Measurements from ENCODE around the gene TMBIM1.

GRCh38 chr2:218329826-218330593 lies 37.7 kb upstream of the TMBIM1 start:
- TF ChIP-seq, protein P1, sequence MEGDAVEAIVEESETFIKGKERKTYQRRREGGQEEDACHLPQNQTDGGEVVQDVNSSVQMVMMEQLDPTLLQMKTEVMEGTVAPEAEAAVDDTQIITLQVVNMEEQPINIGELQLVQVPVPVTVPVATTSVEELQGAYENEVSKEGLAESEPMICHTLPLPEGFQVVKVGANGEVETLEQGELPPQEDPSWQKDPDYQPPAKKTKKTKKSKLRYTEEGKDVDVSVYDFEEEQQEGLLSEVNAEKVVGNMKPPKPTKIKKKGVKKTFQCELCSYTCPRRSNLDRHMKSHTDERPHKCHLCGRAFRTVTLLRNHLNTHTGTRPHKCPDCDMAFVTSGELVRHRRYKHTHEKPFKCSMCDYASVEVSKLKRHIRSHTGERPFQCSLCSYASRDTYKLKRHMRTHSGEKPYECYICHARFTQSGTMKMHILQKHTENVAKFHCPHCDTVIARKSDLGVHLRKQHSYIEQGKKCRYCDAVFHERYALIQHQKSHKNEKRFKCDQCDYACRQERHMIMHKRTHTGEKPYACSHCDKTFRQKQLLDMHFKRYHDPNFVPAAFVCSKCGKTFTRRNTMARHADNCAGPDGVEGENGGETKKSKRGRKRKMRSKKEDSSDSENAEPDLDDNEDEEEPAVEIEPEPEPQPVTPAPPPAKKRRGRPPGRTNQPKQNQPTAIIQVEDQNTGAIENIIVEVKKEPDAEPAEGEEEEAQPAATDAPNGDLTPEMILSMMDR (IDR thresholded peaks at IDR 0.05; ENCODE audit: insufficient read depth, low read length, poor library complexity, severe bottlenecking), result no peak
- TF ChIP-seq EZH2phosphoT487 (conservative IDR thresholded peaks at IDR 0.05; ENCODE audit: low read length), result no peak
